ENCODE measurements around the gene NMBR.

GRCh38 chr6:142112451-142113061 is 34.4 kb downstream of the NMBR start:
- TF ChIP-seq CTCF (IDR thresholded peaks at IDR 0.05) (peak; percentile 43 to 65 (median 45)), POLR2A (IDR thresholded peaks at IDR 0.05) (no peak)

All from uterus (tissue), 2 donors.